ENCODE results near the gene RPS6KB1. TPM values are rescaled to one million over a fixed set of nuclear protein-coding genes. Genes with fewer than 3 reads are reported as not detected.
A peak's percentile ranks its signal among the peaks of the same experiment; 100 is the strongest.

Gene RPS6KB1
- total and polyA plus RNA-seq, 9 of the 15 experiments (the other 6 are each of a cell fraction or from before 2014, with no cell fraction given) = 8.8 to 60.7 (median 35.1) TPM

- TF ChIP-seq ZBTB11 (CRISPR knock-in tag; IDR thresholded peaks at IDR 0.05) = peak in 1 of 3 experiments; percentile 89; a peak in 1 of 6 replicates
- TF ChIP-seq SAFB (IDR thresholded peaks at IDR 0.05; ENCODE audit: borderline replicate concordance, low read depth, low read length) = no peak
- no peak for TF ChIP-seq ZNF586 (CRISPR knock-in tag; conservative IDR thresholded peaks at IDR 0.05)
- no peak for TF ChIP-seq NFIC (IDR thresholded peaks at IDR 0.05)
- no peak for TF ChIP-seq GATAD2B (IDR thresholded peaks at IDR 0.05; ENCODE audit: borderline replicate concordance)
- TF ChIP-seq MEIS2 (IDR thresholded peaks at IDR 0.05; ENCODE audit: partially characterized antibody) = peak; percentile 35
- TF ChIP-seq ZNF592 (IDR thresholded peaks at IDR 0.05) = peak; percentile 44; the same call in 1 of the 2 replicates
- TF ChIP-seq ZNF395 (CRISPR knock-in tag; IDR thresholded peaks at IDR 0.05) = peak; percentile 34; the same call in 1 of the 2 replicates
- TF ChIP-seq NCOR1 (IDR thresholded peaks at IDR 0.05) = no peak
- no peak for TF ChIP-seq RFX1 (IDR thresholded peaks at IDR 0.05)
- TF ChIP-seq LARP7 (IDR thresholded peaks at IDR 0.05) = no peak
- no peak for TF ChIP-seq SMAD3 (CRISPR knock-in tag; conservative IDR thresholded peaks at IDR 0.05)
- TF ChIP-seq ILK (tag; IDR thresholded peaks at IDR 0.05; ENCODE audit: borderline replicate concordance, low read depth) = no peak
- no peak for TF ChIP-seq POU5F1 (IDR thresholded peaks at IDR 0.05; ENCODE audit: borderline replicate concordance, low read depth, low read length, partially characterized antibody)
- no peak for TF ChIP-seq SNRNP70 (optimal IDR thresholded peaks at IDR 0.05; ENCODE audit: low read depth, low read length)
Observed at GRCh38 chr17:59851439-59852375, 41.2 kb upstream of the RPS6KB1 start (continued).
